GM23338 (cell line): ENCODE measurements around the gene TMA7B. TPM values are rescaled to one million over a fixed set of nuclear protein-coding genes. Genes with fewer than 3 reads are reported as not detected.

Experiments used
- ATAC-seq: fragments of 200-7000 bp; cut with Tn5 transposase; 3 replicates; pipeline ENCODE4 v1.9.1; 2020
- DNase-seq: peaks from one replicate; pipeline ENCODE4 v3.0.0-alpha.2; 2015; ENCODE audit warnings: low spot score
- H2AFZ ChIP-seq: fragments of 200-600 bp; sonication (generic); 2 replicates; pipeline ENCODE4 v1.8.0; 2016; ENCODE audit warnings: antibody characterized with exemption, mild to moderate bottlenecking, moderate library complexity
- H3F3A ChIP-seq: fragments of 200-600 bp; sonication (generic); replicated peaks from 2 replicates; pipeline ENCODE4 v1.8.0; 2017; ENCODE audit warnings: antibody characterized with exemption, mixed run types, low read depth
- H3K27ac ChIP-seq: fragments of 200-600 bp; sonication (generic); 2 replicates; pipeline ENCODE4 v1.6.1; 2016; ENCODE audit warnings: low read depth
- H3K27me3 ChIP-seq: fragments of 200-600 bp; sonication (generic); 2 replicates; pipeline ENCODE4 v1.8.0; 2016; ENCODE audit warnings: mild to moderate bottlenecking, mixed run types, moderate library complexity; ENCODE audit not compliant: insufficient read depth
- H3K36me3 ChIP-seq: fragments of 200-600 bp; sonication (generic); 2 replicates; pipeline ENCODE4 v1.8.0; 2016; ENCODE audit warnings: mild to moderate bottlenecking; ENCODE audit not compliant: insufficient read depth
- H3K4me1 ChIP-seq: fragments of 200-600 bp; sonication (generic); 2 replicates; pipeline ENCODE4 v1.8.0; 2016; ENCODE audit warnings: mild to moderate bottlenecking, moderate library complexity; ENCODE audit not compliant: insufficient read depth
- H3K4me2 ChIP-seq: fragments of 200-600 bp; sonication (generic); 2 replicates; pipeline ENCODE4 v1.7.1; 2017; ENCODE audit warnings: mixed run types
- H3K4me3 ChIP-seq: fragments of 200-600 bp; sonication (generic); 2 replicates; pipeline ENCODE4 v1.6.1; 2016; ENCODE audit warnings: mixed run types
- H3K79me2 ChIP-seq: fragments of 200-600 bp; sonication (generic); replicated peaks from 2 replicates; pipeline ENCODE4 v1.8.0; 2017; ENCODE audit warnings: mild to moderate bottlenecking; ENCODE audit not compliant: insufficient read depth
- H3K9me2 ChIP-seq: fragments of 200-600 bp; sonication (generic); 2 replicates; pipeline ENCODE4 v1.8.0; 2017; ENCODE audit not compliant: insufficient read depth
- H4K20me1 ChIP-seq: fragments of 200-600 bp; sonication (generic); replicated peaks from 2 replicates; pipeline ENCODE4 v1.8.0; 2017; ENCODE audit warnings: mild to moderate bottlenecking; ENCODE audit not compliant: insufficient read depth
- H3K27ac Mint-ChIP-seq: 2 replicates; pipeline ENCODE4 v1.8.0; 2020; ENCODE audit warnings: inconsistent platforms, mild to moderate bottlenecking, moderate library complexity, mixed read lengths
- H3K27me3 Mint-ChIP-seq: 3 replicates; pipeline ENCODE4 v1.8.0; 2022; ENCODE audit warnings: low read depth, mild to moderate bottlenecking, moderate library complexity, mixed read lengths, inconsistent platforms; ENCODE audit not compliant: insufficient read depth, poor library complexity
- H3K36me3 Mint-ChIP-seq: 3 replicates; pipeline ENCODE4 v1.8.0; 2021; ENCODE audit warnings: low read depth, mild to moderate bottlenecking, inconsistent platforms, moderate library complexity, mixed read lengths
- H3K4me1 Mint-ChIP-seq: 3 replicates; pipeline ENCODE4 v1.8.0; 2020; ENCODE audit warnings: mild to moderate bottlenecking, inconsistent platforms, mixed read lengths
- H3K4me3 Mint-ChIP-seq: 3 replicates; pipeline ENCODE4 v1.8.0; 2021; ENCODE audit warnings: moderate library complexity, mild to moderate bottlenecking, inconsistent platforms, mixed read lengths
- H3K9me3 Mint-ChIP-seq: 3 replicates; pipeline ENCODE4 v1.8.0; 2020; ENCODE audit warnings: moderate library complexity, mild to moderate bottlenecking, inconsistent platforms, mixed read lengths
- CTCF ChIP-seq, 2 experiments: fragments of 200-600 bp in 1 of 2; sonication (generic) in 1 of 2; conservative IDR thresholded peaks; 2 replicates each; pipeline versions ENCODE4 v1.5.1 to v1.6.1; 2016 to 2017; ENCODE audit warnings: antibody characterized with exemption in 2 of 2, low read depth in 2 of 2, mild to moderate bottlenecking in 2 of 2, moderate library complexity in 1 of 2
- REST ChIP-seq: IDR thresholded peaks from one replicate; pipeline ENCODE4 v1.6.1; 2018; ENCODE audit warnings: antibody characterized with exemption; ENCODE audit not compliant: unreplicated experiment
- STAT1 ChIP-seq: IDR thresholded peaks from one replicate; pipeline ENCODE4 v1.6.1; 2016; ENCODE audit warnings: antibody characterized with exemption; ENCODE audit not compliant: unreplicated experiment
- ZNF114 ChIP-seq: fragments of 250-450 bp; sonication (Bioruptor Pico); IDR thresholded peaks from 2 replicates; pipeline ENCODE4 v1.5.0; 2020; ENCODE audit warnings: mild to moderate bottlenecking, moderate library complexity
- polyA plus RNA-seq: library from polyadenylated mRNA; unstranded; fragments of >200 nt; fragmentation: Nextera tagmentation; extraction: Ambion mirVana; gene quantifications from 2 replicates; pipeline ENCODE4 v1.2.1, GENCODE V29; 2016
- total RNA-seq: library from RNA; depleted of rRNA; stranded (reverse); fragments of >200 nt; shearing (Covaris generic); gene quantifications from 2 replicates; pipeline ENCODE4 v1.2.3, GENCODE V29; 2014
- TF ChIP-seq, protein P1 (sequence below): IDR thresholded peaks from 2 replicates; pipeline ENCODE4 v1.6.1; 2016; ENCODE audit warnings: antibody characterized with exemption

TMA7B gene
- total and polyA plus RNA-seq, 2 experiments from 2014 or later = not detected

GRCh38 chr22:39994566-39995392, 34.6 kb downstream of the TMA7B start, which contains the start of gene FAM83F:
Gene FAM83F (plus strand): TSS chr22:39994954. CDS start chr22:39995043, 89 bp downstream.
- H3K36me3 ChIP-seq = no peaks in the 10 kb centered on the region; the same call in 1 of the 2 replicates
- H3K27ac ChIP-seq = no peak within 1 kb of the TSS
- H3F3A ChIP-seq = peaks cover 28% of the 10 kb centered on the region
- no peak for TF ChIP-seq CTCF (conservative IDR thresholded peaks at IDR 0.05; ENCODE audit: low read depth in 2 of 2)
- TF ChIP-seq ZNF114 = no peak
- TF ChIP-seq STAT1 = no peak
- peaks cover 19% of the 10 kb centered on the region for H3K27me3 ChIP-seq
- peak within 1 kb of the TSS; percentile 69; the same call in 1 of the 2 replicates for H2AFZ ChIP-seq
- Mint-ChIP-seq H3K36me3 (peaks cover 7% of the 10 kb centered on the region; the same call in 2 of the 3 replicates), H3K4me3 (peak within 1 kb of the TSS; percentile 76), H3K27me3 (peaks cover 20% of the 10 kb centered on the region), H3K9me3 (no peaks in the 10 kb centered on the region), H3K4me1 (peaks cover 46% of the 10 kb centered on the region), H3K27ac (no peak within 1 kb of the TSS)
- peak within 1 kb of the TSS; percentile 96 for H3K4me2 ChIP-seq
- ATAC-seq = peak; percentile 68
- peak; percentile 84 for DNase-seq
- 0 out of 2 replicates have a peak, but pooled peaks cover 4% of the 10 kb centered on the region for H4K20me1 ChIP-seq
- H3K4me1 ChIP-seq = peaks cover 53% of the 10 kb centered on the region
- no peaks in the 10 kb centered on the region for H3K9me2 ChIP-seq
- peak within 1 kb of the TSS; percentile 78 for H3K4me3 ChIP-seq
- H3K79me2 ChIP-seq = peaks cover 33% of the 10 kb centered on the region

- H3K27me3 ChIP-seq = peaks cover 19% of the 10 kb centered on the region
Observed at GRCh38 chr22:39995393-39996252, 35.4 kb downstream of the TMA7B start.

More at GRCh38 chr22:39995393-39996252, 35.4 kb downstream of the TMA7B start:
- Mint-ChIP-seq H3K9me3 (no peaks in the 10 kb centered on the region), H3K4me1 (peaks cover 53% of the 10 kb centered on the region), H3K27ac (no peak overlapping the region), H3K36me3 (peaks cover 15% of the 10 kb centered on the region), H3K27me3 (peaks cover 20% of the 10 kb centered on the region), H3K4me3 (peak overlapping the region; percentile 76)
- Histone ChIP-seq H3K36me3 (no peaks in the 10 kb centered on the region; the same call in 1 of the 2 replicates), H2AFZ (no peak overlapping the region), H3K27ac (no peak overlapping the region), H4K20me1 (0 out of 2 replicates have a peak, but pooled peaks cover 4% of the 10 kb centered on the region), H3K4me1 (peaks cover 58% of the 10 kb centered on the region), H3K4me3 (peak overlapping the region; percentile 78), H3K4me2 (peak overlapping the region; percentile 96), H3K79me2 (peaks cover 42% of the 10 kb centered on the region), H3K9me2 (no peaks in the 10 kb centered on the region), H3F3A (peaks cover 28% of the 10 kb centered on the region)
- ATAC-seq (peak; percentile 14), DNase-seq (no peak)
- TF ChIP-seq, protein P1, sequence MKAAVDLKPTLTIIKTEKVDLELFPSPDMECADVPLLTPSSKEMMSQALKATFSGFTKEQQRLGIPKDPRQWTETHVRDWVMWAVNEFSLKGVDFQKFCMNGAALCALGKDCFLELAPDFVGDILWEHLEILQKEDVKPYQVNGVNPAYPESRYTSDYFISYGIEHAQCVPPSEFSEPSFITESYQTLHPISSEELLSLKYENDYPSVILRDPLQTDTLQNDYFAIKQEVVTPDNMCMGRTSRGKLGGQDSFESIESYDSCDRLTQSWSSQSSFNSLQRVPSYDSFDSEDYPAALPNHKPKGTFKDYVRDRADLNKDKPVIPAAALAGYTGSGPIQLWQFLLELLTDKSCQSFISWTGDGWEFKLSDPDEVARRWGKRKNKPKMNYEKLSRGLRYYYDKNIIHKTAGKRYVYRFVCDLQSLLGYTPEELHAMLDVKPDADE = no peak
- TF ChIP-seq CTCF (conservative IDR thresholded peaks at IDR 0.05; ENCODE audit: low read depth in 2 of 2) (no peak), REST (no peak)
